Activated CD8-positive, alpha-beta memory T cell treated with anti-CD3 and anti-CD28 coated beads for 36 hours (primary cell): ENCODE measurements around the gene PSMB8. TPM values are rescaled to one million over a fixed set of nuclear protein-coding genes. Genes with fewer than 3 reads are reported as not detected.

ENCODE experiments used
- CTCF ChIA-PET: fragments of 350-600 bp; sonication (Branson Sonifier 250); formaldehyde crosslinking; loops from one replicate; lab custom pipeline; 2021; ENCODE audit warnings: antibody characterized with exemption; lab: Charles Lee
- POLR2A ChIA-PET: fragments of 350-600 bp; sonication (Branson Sonifier 250); formaldehyde crosslinking; loops from one replicate; lab custom pipeline; 2021; ENCODE audit warnings: antibody characterized with exemption; lab: Charles Lee
- total RNA-seq, 2 experiments: library from RNA; stranded (reverse); gene quantifications; one replicate each; pipeline ENCODE4 v1.2.3, GENCODE V29; 2021

The PSMB8 gene
- total RNA-seq, 2 experiments from 2014 or later: 295 TPM

- ChIA-PET CTCF (interaction anchor here (1.1 to 10.6 kb wide), 8 partner anchors 9 to 126 kb away, joined by 3 to 146 read pairs (median 6); partner anchors contain the start of genes PSMB9 and TAP1), POLR2A (interaction anchor here (0.6 to 3.5 kb wide), 7 partner anchors 7 to 327 kb away, joined by 3 to 67 read pairs (median 8); partner anchors contain the start of genes PSMB9, TAP1 and TAP2)
Measured at GRCh38 chr6:32845384-32845884, 1.6 kb upstream of the PSMB8 start.

GRCh38 chr6:32844839-32845383, 1.1 kb upstream of the PSMB8 start:
- ChIA-PET POLR2A (interaction anchor here (0.6 to 3.5 kb wide), 8 partner anchors 10 to 480 kb away, joined by 3 to 67 read pairs (median 6); partner anchors contain the start of genes PSMB9 and TAP1), CTCF (interaction anchor here (1.0 to 10.6 kb wide), 9 partner anchors 10 to 127 kb away, joined by 3 to 146 read pairs (median 6); partner anchors contain the start of genes PSMB9 and TAP1)

GRCh38 chr6:32843331-32843978, 392 bp downstream of the PSMB8 start:
- POLR2A ChIA-PET: interaction anchor here (1.2 to 3.5 kb wide), 4 partner anchors 11 to 128 kb away, joined by 3 to 67 read pairs (median 22); partner anchors contain the start of genes PSMB9 and TAP1
- CTCF ChIA-PET: interaction anchor here (1.0 to 10.6 kb wide), 5 partner anchors 11 to 128 kb away, joined by 3 to 146 read pairs (median 15); partner anchors contain the start of genes PSMB9 and TAP1

GRCh38 chr6:32842690-32843089, 1.2 kb downstream of the PSMB8 start:
- ChIA-PET CTCF (interaction anchor here (1.0 to 10.6 kb wide), 3 partner anchors 9 to 25 kb away, joined by 3 to 146 read pairs (median 15); partner anchors contain the start of genes PSMB9 and TAP1), POLR2A (interaction anchor here (2.4 kb wide), 2 partner anchors 11 to 129 kb away, joined by 8 to 15 read pairs; partner anchors contain the start of genes PSMB9 and TAP1)

GRCh38 chr6:32842021-32842650, 1.7 kb downstream of the PSMB8 start:
- ChIA-PET CTCF (interaction anchor here (1.0 to 10.6 kb wide), 3 partner anchors 9 to 26 kb away, joined by 3 to 146 read pairs (median 15); partner anchors contain the start of genes PSMB9 and TAP1), POLR2A (interaction anchor here (0.5 to 2.4 kb wide), 7 partner anchors 12 to 1982 kb away, joined by 3 to 15 read pairs (median 5); partner anchors contain the start of genes PSMB9 and TAP1)

GRCh38 chr6:32840604-32841246, 3.1 kb downstream of the PSMB8 start:
- CTCF ChIA-PET: interaction anchor here (1.3 to 10.6 kb wide), 3 partner anchors 14 to 27 kb away, joined by 3 to 146 read pairs (median 15); partner anchors contain the start of genes PSMB9 and TAP1
- POLR2A ChIA-PET: interaction anchor here (0.6 to 3.3 kb wide), 7 partner anchors 13 to 137 kb away, joined by 3 to 75 read pairs (median 3); partner anchors contain the start of genes PSMB9 and TAP1

GRCh38 chr6:32839356-32839755, 4.5 kb downstream of the PSMB8 start:
- CTCF ChIA-PET: interaction anchor here (0.7 to 10.6 kb wide), 14 partner anchors 8 to 350 kb away, joined by 3 to 146 read pairs (median 13); partner anchors contain the start of genes HLA-DMA, PSMB9 and TAP1

GRCh38 chr6:32838114-32838958, 5.5 kb downstream of the PSMB8 start, which contains the start of gene TAP2:
Gene TAP2, minus strand, starts transcription at chr6:32838739. Its CDS starts 506 bp downstream, at chr6:32838233.
- POLR2A ChIA-PET: interaction anchor here (0.6 to 3.3 kb wide), 14 partner anchors 8 to 995 kb away, joined by 3 to 75 read pairs (median 4); partner anchors contain the start of genes BRD2, HLA-DMA, PSMB9 and TAP1
- CTCF ChIA-PET: interaction anchor here (0.6 to 10.6 kb wide), 32 partner anchors 9 to 597 kb away, joined by 3 to 146 read pairs (median 4); partner anchors contain the start of genes BRD2, HLA-DMA, PSMB9 and TAP1

More at GRCh38 chr6:32839356-32839755, 4.5 kb downstream of the PSMB8 start:
- POLR2A ChIA-PET: interaction anchor here (1.7 to 3.3 kb wide), 5 partner anchors 12 to 132 kb away, joined by 4 to 75 read pairs (median 17); partner anchors contain the start of genes PSMB9 and TAP1

GRCh38 chr6:32837651-32838113, 6.2 kb downstream of the PSMB8 start:
- CTCF ChIA-PET: interaction anchor here (1.0 to 10.6 kb wide), 16 partner anchors 10 to 147 kb away, joined by 3 to 146 read pairs (median 8); partner anchors contain the start of genes BRD2, HLA-DMA, PSMB9 and TAP1
- POLR2A ChIA-PET: interaction anchor here (0.6 to 3.3 kb wide), 13 partner anchors 8 to 1100 kb away, joined by 3 to 75 read pairs (median 4); partner anchors contain the start of genes BRD2, PSMB9 and TAP1

GRCh38 chr6:32836873-32837272, 7.0 kb downstream of the PSMB8 start:
- ChIA-PET CTCF (interaction anchor here (1.1 to 10.6 kb wide), 4 partner anchors 9 to 116 kb away, joined by 3 to 146 read pairs (median 9); partner anchors contain the start of genes HLA-DMA, PSMB9 and TAP1), POLR2A (interaction anchor here (2.4 kb wide), 1 partner anchor 14 kb away, joined by 11 read pairs; no protein-coding TSS in a partner anchor)

- ChIA-PET CTCF (interaction anchor here (1.2 to 1.4 kb wide), 2 partner anchors 32 to 33 kb away, joined by 3 to 7 read pairs; no protein-coding TSS in a partner anchor), POLR2A (interaction anchor here (0.7 kb wide), 1 partner anchor 60 kb away, joined by 5 read pairs; no protein-coding TSS in a partner anchor)
Measured at GRCh38 chr6:32835167-32835893, 8.5 kb downstream of the PSMB8 start.

GRCh38 chr6:32833664-32834063, 10.2 kb downstream of the PSMB8 start:
- CTCF ChIA-PET: interaction anchor here (0.9 kb wide), 1 partner anchor 134 kb away, joined by 3 read pairs; no protein-coding TSS in a partner anchor
- POLR2A ChIA-PET: no interaction called here

- POLR2A ChIA-PET: no interaction called here
- CTCF ChIA-PET: no interaction called here
Measured at GRCh38 chr6:32832535-32832934, 11.3 kb downstream of the PSMB8 start.

GRCh38 chr6:32830936-32831335, 12.9 kb downstream of the PSMB8 start:
- ChIA-PET CTCF (interaction anchor here (1.2 kb wide), 1 partner anchor 14 kb away, joined by 3 read pairs; no protein-coding TSS in a partner anchor), POLR2A (no interaction called here)

- POLR2A ChIA-PET: no interaction called here
- CTCF ChIA-PET: no interaction called here
Measured at GRCh38 chr6:32830017-32830416, 13.8 kb downstream of the PSMB8 start.
